Panc1 (cell line): Measurements from ENCODE around the gene COL4A4. TPM values are rescaled to one million over a fixed set of nuclear protein-coding genes. Genes with fewer than 3 reads are reported as not detected.

Experiments
- ATAC-seq: fragments of 200-7000 bp; cut with Tn5 transposase; 2 replicates; pipeline ENCODE4 v1.9.1; 2020; ENCODE audit warnings: mild to moderate bottlenecking, moderate library complexity
- BruUV-seq: library from RNA; stranded (reverse); fragments of 400-500 nt; replicated peaks from 2 replicates; lab custom pipeline; 2021; lab: Mats Ljungman, UMichigan
- CTCF ChIA-PET: fragments of 300-600 bp; sonication (Branson Sonifier 250); formaldehyde crosslinking; loops from one replicate; lab custom pipeline; 2022; ENCODE audit warnings: antibody characterized with exemption; lab: Charles Lee
- POLR2A ChIA-PET: fragments of 300-600 bp; sonication (Branson Sonifier 250); formaldehyde crosslinking; loops from one replicate; lab custom pipeline; 2022; ENCODE audit warnings: antibody characterized with exemption; lab: Charles Lee
- DNase-seq: peaks from one replicate; pipeline ENCODE4 v3.0.0-alpha.2; 2010; ENCODE audit warnings: low read depth, low spot score
- H3K27ac ChIP-seq: 2 replicates; pipeline ENCODE4 v1.5.1; 2011; ENCODE audit warnings: mild to moderate bottlenecking, low read length, inconsistent platforms
- H3K27me3 ChIP-seq: fragments of 200-500 bp; sonication (Bioruptor generic); 2 replicates; pipeline ENCODE4 v1.6.0; 2014; ENCODE audit warnings: low read length, inconsistent platforms; ENCODE audit not compliant: control insufficient read depth, insufficient read depth
- H3K36me3 ChIP-seq: fragments of 200-500 bp; sonication (Bioruptor generic); 2 replicates; pipeline ENCODE4 v1.5.1; 2014; ENCODE audit warnings: inconsistent platforms, mild to moderate bottlenecking, low read length, moderate library complexity; ENCODE audit not compliant: control insufficient read depth, insufficient read depth
- H3K4me1 ChIP-seq: 2 replicates; pipeline ENCODE4 v1.5.1; 2011; ENCODE audit warnings: inconsistent platforms, mild to moderate bottlenecking, low read length, moderate library complexity; ENCODE audit not compliant: control insufficient read depth, insufficient read depth
- H3K4me3 ChIP-seq, 2 experiments: 2 replicates each; pipeline ENCODE4 v1.5.1; 2011 to 2012; ENCODE audit warnings: low read depth in 2 of 2, low read length in 2 of 2, mild to moderate bottlenecking in 2 of 2, inconsistent platforms in 1 of 2, moderate library complexity in 1 of 2
- H3K9me3 ChIP-seq: fragments of 200-500 bp; sonication (Bioruptor generic); 2 replicates; pipeline ENCODE4 v1.5.1; 2014; ENCODE audit warnings: low read depth, mild to moderate bottlenecking, inconsistent platforms, low read length, moderate library complexity; ENCODE audit not compliant: control insufficient read depth, insufficient read depth
- CTCF ChIP-seq: fragments of 450-650 bp; IDR thresholded peaks from 2 replicates; pipeline ENCODE4 v1.5.1; 2017; ENCODE audit warnings: mild to moderate bottlenecking
- POLR2AphosphoS5 ChIP-seq: IDR thresholded peaks from 2 replicates; pipeline ENCODE4 v1.6.1; 2012; ENCODE audit warnings: mild to moderate bottlenecking, low read depth, low read length, moderate library complexity
- REST ChIP-seq, 2 experiments: IDR thresholded peaks; 2 replicates each; pipeline ENCODE4 v1.6.1; 2011 to 2012; ENCODE audit warnings: low read depth in 2 of 2, control low read depth in 1 of 2, low read length in 1 of 2, mild to moderate bottlenecking in 1 of 2, moderate library complexity in 1 of 2; ENCODE audit not compliant: insufficient read depth in 1 of 2
- SIN3A ChIP-seq: IDR thresholded peaks from 2 replicates; pipeline ENCODE4 v1.6.1; 2012; ENCODE audit warnings: low read depth, mild to moderate bottlenecking, low read length, moderate library complexity, borderline replicate concordance; ENCODE audit not compliant: insufficient read depth
- TCF7L2 ChIP-seq: IDR thresholded peaks from 2 replicates; pipeline ENCODE4 v1.6.1; 2011; ENCODE audit warnings: mild to moderate bottlenecking, low read depth, low read length, inconsistent platforms
- in situ Hi-C: cut with HindIII; loops from 2 replicates; pipeline ENCODE4 v1.10.0; 2016; ENCODE audit warnings: low sequenced_read_pairs, low pct_unique_long_range_greater_than_20kb
- intact Hi-C: fragments of 100-400 bp; cut with micrococcal nuclease; formaldehyde crosslinking; loops from one replicate; pipeline ENCODE4 v1.10.0; 2022; ENCODE audit not compliant: unreplicated experiment
- total RNA-seq: library from RNA; stranded (reverse); gene quantifications from one replicate; pipeline ENCODE4 v1.2.1, GENCODE V29; 2021; ENCODE audit not compliant: unreplicated experiment

Gene COL4A4
- total RNA-seq, 1 experiment from 2014 or later, result 0.13 TPM

GRCh38 chr2:227106845-227107759, 56.9 kb downstream of the COL4A4 start:
- Histone ChIP-seq H3K27me3 (no peaks in the 10 kb centered on the region; the same call in 1 of the 2 replicates), H3K9me3 (no peaks in the 10 kb centered on the region), H3K4me1 (no peaks in the 10 kb centered on the region), H3K36me3 (no peaks in the 10 kb centered on the region), H3K4me3 (no peak overlapping the region), H3K27ac (no peak overlapping the region)
- DNase-seq (peak; percentile 63), ATAC-seq (peak; percentile 98)
- BruUV-seq, result no TSS peak
- in situ Hi-C loops (no loop called here), intact Hi-C loops (loop anchor here (1.0 to 5.0 kb wide), 3 partner anchors 74 to 1439 kb away; no protein-coding TSS in a partner anchor)
- ChIA-PET POLR2A (no interaction called here), CTCF (interaction anchor here (0.5 to 1.6 kb wide), 2 partner anchors 304 to 1442 kb away, joined by 3 to 4 read pairs; no protein-coding TSS in a partner anchor)
- no peak for TF ChIP-seq REST (IDR thresholded peaks at IDR 0.05; ENCODE audit: insufficient read depth in 1 of 2, low read depth in 2 of 2, low read length in 1 of 2)
- no peak for TF ChIP-seq TCF7L2
- TF ChIP-seq SIN3A, result no peak
- TF ChIP-seq POLR2AphosphoS5, result no peak
- peak; percentile 94 for TF ChIP-seq CTCF

GRCh38 chr2:227103583-227103982, 60.4 kb downstream of the COL4A4 start:
- ATAC-seq (no peak), DNase-seq (no peak)
- H3K27ac ChIP-seq, result no peak overlapping the region
- BruUV-seq, result no TSS peak
- no peaks in the 10 kb centered on the region for H3K9me3 ChIP-seq
- H3K27me3 ChIP-seq, result no peaks in the 10 kb centered on the region; the same call in 1 of the 2 replicates
- POLR2A ChIA-PET, result no interaction called here
- intact Hi-C loops, result no loop called here
- no peak overlapping the region for H3K4me3 ChIP-seq
- no peaks in the 10 kb centered on the region for H3K36me3 ChIP-seq
- in situ Hi-C loops, result no loop called here
- TF ChIP-seq TCF7L2 (no peak), REST (IDR thresholded peaks at IDR 0.05; ENCODE audit: insufficient read depth in 1 of 2, low read depth in 2 of 2, low read length in 1 of 2) (no peak), CTCF (no peak), SIN3A (no peak), POLR2AphosphoS5 (no peak)
- no peaks in the 10 kb centered on the region for H3K4me1 ChIP-seq
- CTCF ChIA-PET, result no interaction called here
